Spleen (tissue), 7 donors: ENCODE data around the gene LSM2.

Experiments
- POLR2A ChIP-seq, 3 donors: fragments of 450-650 bp; IDR thresholded peaks; one replicate each; pipeline ENCODE4 v1.5.1; 2017; ENCODE audit warnings: antibody characterized with exemption in 3 of 3, mild to moderate bottlenecking in 1 of 3
- POLR2AphosphoS5 ChIP-seq, 3 donors: sonication (generic); formaldehyde crosslinking; IDR thresholded peaks; one replicate each; pipeline ENCODE4 v1.5.1; 2017; ENCODE audit warnings: antibody characterized with exemption in 3 of 3
- TF ChIP-seq, protein P1 (sequence below), 11 experiments: fragments of 200-600 bp in 7 of 11; fragments of 450-650 bp in 4 of 11; sonication (generic) in 4 of 11; IDR thresholded peaks in 8 of 11; conservative IDR thresholded peaks in 3 of 11; 1 replicate in 7 of 11; 2 replicates in 4 of 11; pipeline versions ENCODE4 v1.4.0 to v1.8.0; 2016 to 2021; ENCODE audit warnings: antibody characterized with exemption in 11 of 11, inconsistent platforms in 4 of 11, mild to moderate bottlenecking in 1 of 11
- donor health status: DM: no; HTN: no; CAD: no; lungs with moderate emphysema.
- donor health status: DM: no; HTN: no; CAD: no.
- donor health status: DM: no; HTN: no; CAD: no.

- TF ChIP-seq, protein P1, sequence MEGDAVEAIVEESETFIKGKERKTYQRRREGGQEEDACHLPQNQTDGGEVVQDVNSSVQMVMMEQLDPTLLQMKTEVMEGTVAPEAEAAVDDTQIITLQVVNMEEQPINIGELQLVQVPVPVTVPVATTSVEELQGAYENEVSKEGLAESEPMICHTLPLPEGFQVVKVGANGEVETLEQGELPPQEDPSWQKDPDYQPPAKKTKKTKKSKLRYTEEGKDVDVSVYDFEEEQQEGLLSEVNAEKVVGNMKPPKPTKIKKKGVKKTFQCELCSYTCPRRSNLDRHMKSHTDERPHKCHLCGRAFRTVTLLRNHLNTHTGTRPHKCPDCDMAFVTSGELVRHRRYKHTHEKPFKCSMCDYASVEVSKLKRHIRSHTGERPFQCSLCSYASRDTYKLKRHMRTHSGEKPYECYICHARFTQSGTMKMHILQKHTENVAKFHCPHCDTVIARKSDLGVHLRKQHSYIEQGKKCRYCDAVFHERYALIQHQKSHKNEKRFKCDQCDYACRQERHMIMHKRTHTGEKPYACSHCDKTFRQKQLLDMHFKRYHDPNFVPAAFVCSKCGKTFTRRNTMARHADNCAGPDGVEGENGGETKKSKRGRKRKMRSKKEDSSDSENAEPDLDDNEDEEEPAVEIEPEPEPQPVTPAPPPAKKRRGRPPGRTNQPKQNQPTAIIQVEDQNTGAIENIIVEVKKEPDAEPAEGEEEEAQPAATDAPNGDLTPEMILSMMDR (IDR thresholded peaks at IDR 0.05 in 8 of 11, conservative IDR thresholded peaks at IDR 0.05 in 3 of 11): no peak
- TF ChIP-seq POLR2A (IDR thresholded peaks at IDR 0.05): no peak
- no peak for TF ChIP-seq POLR2AphosphoS5 (IDR thresholded peaks at IDR 0.05)
These were observed 27.5 kb downstream of the LSM2 start for GRCh38 chr6:31778999-31779885.
